H9 (cell line): ENCODE results near the gene GTF3C1. TPM values are rescaled to one million over a fixed set of nuclear protein-coding genes. Genes with fewer than 3 reads are reported as not detected.

Source experiments
- DNase-seq: peaks from one replicate; pipeline ENCODE4 v3.0.0-alpha.2; 2017
- H2AFZ ChIP-seq: one replicate; pipeline ENCODE4 v1.6.1; 2013; ENCODE audit warnings: mild to moderate bottlenecking, low read length, control low read depth, moderate library complexity
- H2AK5ac ChIP-seq: 2 replicates; pipeline ENCODE4 v1.6.1; 2013; ENCODE audit warnings: low read length, control low read depth, mixed read lengths; ENCODE audit not compliant: insufficient read length
- H2BK120ac ChIP-seq: one replicate; pipeline ENCODE4 v1.6.1; 2013; ENCODE audit warnings: low read depth, mild to moderate bottlenecking, low read length, control low read depth, inconsistent platforms; ENCODE audit not compliant: poor library complexity, severe bottlenecking
- H2BK12ac ChIP-seq: 2 replicates; pipeline ENCODE4 v1.6.1; 2013; ENCODE audit warnings: low read length, control low read depth, mixed read lengths, low read depth; ENCODE audit not compliant: insufficient read length
- H2BK15ac ChIP-seq: 2 replicates; pipeline ENCODE4 v1.6.1; 2013; ENCODE audit warnings: low read depth, low read length, control low read depth
- H2BK20ac ChIP-seq: one replicate; pipeline ENCODE4 v1.6.1; 2013; ENCODE audit warnings: low read depth, mild to moderate bottlenecking, low read length, control low read depth, inconsistent platforms; ENCODE audit not compliant: poor library complexity, severe bottlenecking
- H2BK5ac ChIP-seq: 2 replicates; pipeline ENCODE4 v1.6.1; 2013; ENCODE audit warnings: low read length, control low read depth, mixed read lengths; ENCODE audit not compliant: insufficient read length
- H3K14ac ChIP-seq: 2 replicates; pipeline ENCODE4 v1.6.1; 2013; ENCODE audit warnings: low read length, control low read depth; ENCODE audit not compliant: insufficient read depth
- H3K18ac ChIP-seq: 2 replicates; pipeline ENCODE4 v1.6.1; 2013; ENCODE audit warnings: low read depth, mild to moderate bottlenecking, mixed read lengths, low read length, control low read depth; ENCODE audit not compliant: insufficient read length
- H3K23ac ChIP-seq: 2 replicates; pipeline ENCODE4 v1.6.1; 2013; ENCODE audit warnings: low read length, control low read depth, mixed read lengths, low read depth; ENCODE audit not compliant: insufficient read length
- H3K23me2 ChIP-seq: 2 replicates; pipeline ENCODE4 v1.6.1; 2013; ENCODE audit warnings: low read depth, mild to moderate bottlenecking, mixed read lengths, low read length, control low read depth; ENCODE audit not compliant: insufficient read length, poor library complexity, severe bottlenecking
- H3K27ac ChIP-seq: 2 replicates; pipeline ENCODE4 v1.5.1; 2013; ENCODE audit warnings: low read length, control low read depth, mixed read lengths, low read depth; ENCODE audit not compliant: insufficient read length
- H3K27me3 ChIP-seq: 2 replicates; pipeline ENCODE4 v1.6.1; 2013; ENCODE audit warnings: low read length, control low read depth, inconsistent platforms; ENCODE audit not compliant: insufficient read depth
- H3K4ac ChIP-seq: 2 replicates; pipeline ENCODE4 v1.6.1; 2013; ENCODE audit warnings: low read depth, mild to moderate bottlenecking, control low read depth, inconsistent platforms, low read length, moderate library complexity
- H3K4me1 ChIP-seq: 2 replicates; pipeline ENCODE4 v1.6.1; 2013; ENCODE audit warnings: low read length, control low read depth, inconsistent platforms; ENCODE audit not compliant: insufficient read depth
- H3K4me2 ChIP-seq: 2 replicates; pipeline ENCODE4 v1.6.1; 2013; ENCODE audit warnings: low read length, control low read depth, mixed read lengths; ENCODE audit not compliant: insufficient read length, insufficient read depth
- H3K56ac ChIP-seq: 2 replicates; pipeline ENCODE4 v1.6.1; 2013; ENCODE audit warnings: low read depth, mild to moderate bottlenecking, mixed read lengths, low read length, control low read depth; ENCODE audit not compliant: insufficient read length
- H3K79me1 ChIP-seq: 2 replicates; pipeline ENCODE4 v1.6.1; 2013; ENCODE audit warnings: low read depth, mild to moderate bottlenecking, moderate library complexity, low read length, control low read depth, inconsistent platforms; ENCODE audit not compliant: insufficient read depth, poor library complexity, severe bottlenecking
- H3K79me2 ChIP-seq: 2 replicates; pipeline ENCODE4 v1.6.1; 2013; ENCODE audit warnings: low read length, control low read depth, inconsistent platforms; ENCODE audit not compliant: insufficient read depth
- H3K9ac ChIP-seq: 2 replicates; pipeline ENCODE4 v1.6.1; 2013; ENCODE audit warnings: low read length, control low read depth, mixed read lengths; ENCODE audit not compliant: insufficient read length; ENCODE audit errors: extremely low read depth
- H3K9me3 ChIP-seq: one replicate; pipeline ENCODE4 v1.6.1; 2013; ENCODE audit warnings: low read depth, low read length, inconsistent platforms; ENCODE audit not compliant: control insufficient read depth
- H3T11ph ChIP-seq: one replicate; pipeline ENCODE4 v1.6.1; 2013; ENCODE audit warnings: mild to moderate bottlenecking, low read length, control low read depth, inconsistent platforms
- H4K20me1 ChIP-seq: one replicate; pipeline ENCODE4 v1.6.1; 2013; ENCODE audit not compliant: control insufficient read depth, insufficient read length, insufficient read depth
- H4K5ac ChIP-seq: 2 replicates; pipeline ENCODE4 v1.6.1; 2013; ENCODE audit warnings: low read depth, mild to moderate bottlenecking, mixed read lengths, low read length, control low read depth; ENCODE audit not compliant: insufficient read length
- H4K8ac ChIP-seq: replicated peaks from 2 replicates; pipeline ENCODE4 v1.6.1; 2013; ENCODE audit warnings: low read length, control low read depth, mixed read lengths, low read depth; ENCODE audit not compliant: insufficient read length
- H4K91ac ChIP-seq: 2 replicates; pipeline ENCODE4 v1.6.1; 2013; ENCODE audit warnings: low read depth, mild to moderate bottlenecking, moderate library complexity, mixed read lengths, low read length, control low read depth; ENCODE audit not compliant: insufficient read length
- H3K27ac Mint-ChIP-seq, 3 experiments: 2 replicates in 2 of 3; 3 replicates in 1 of 3; pipeline ENCODE4 v1.8.0; 2020 to 2021; ENCODE audit warnings: mixed read lengths in 3 of 3, mild to moderate bottlenecking in 1 of 3, moderate library complexity in 1 of 3
- H3K27me3 Mint-ChIP-seq: 2 replicates; pipeline ENCODE4 v1.8.0; 2021; ENCODE audit warnings: low read depth, mild to moderate bottlenecking, moderate library complexity, mixed read lengths
- H3K36me3 Mint-ChIP-seq, 3 experiments: 2 replicates in 2 of 3; 3 replicates in 1 of 3; pipeline ENCODE4 v1.8.0; 2020 to 2021; ENCODE audit warnings: low read depth in 3 of 3, mixed read lengths in 3 of 3; ENCODE audit not compliant: insufficient read depth in 1 of 3
- H3K4me1 Mint-ChIP-seq, 2 experiments: 2 replicates each; pipeline ENCODE4 v1.8.0; 2020; ENCODE audit warnings: mixed read lengths in 2 of 2
- H3K4me3 Mint-ChIP-seq, 2 experiments: 2 replicates in 1 of 2; 3 replicates in 1 of 2; pipeline ENCODE4 v1.8.0; 2020 to 2021; ENCODE audit warnings: mild to moderate bottlenecking in 2 of 2, mixed read lengths in 2 of 2, moderate library complexity in 1 of 2
- H3K9me3 Mint-ChIP-seq, 2 experiments: 2 replicates in 1 of 2; 3 replicates in 1 of 2; pipeline ENCODE4 v1.8.0; 2020; ENCODE audit warnings: mild to moderate bottlenecking in 2 of 2, mixed read lengths in 2 of 2, moderate library complexity in 1 of 2
- WGBS: extraction: QIAGEN DNeasy Blood & Tissue Kit; methylation state at CpG from one replicate; pipeline ENCODE4 v1.1.7; 2013; ENCODE audit warnings: missing lambda C conversion rate, low lambda C conversion rate, mixed read lengths; ENCODE audit not compliant: insufficient read length; ENCODE audit errors: extremely low coverage; 5-methylcytosine and 5-hydroxymethylcytosine counted together
- total RNA-seq: library from RNA; stranded (reverse); gene quantifications from 2 replicates; pipeline ENCODE4 v1.2.1, GENCODE V29; 2021
- TF ChIP-seq, protein P1 (sequence below): fragments of 200-600 bp; sonication (generic); conservative IDR thresholded peaks from 3 replicates; pipeline ENCODE4 v1.8.0; 2021; ENCODE audit warnings: antibody characterized with exemption, mild to moderate bottlenecking

Gene GTF3C1
- total RNA-seq, 1 experiment from 2014 or later, result 113 TPM

DNA sequence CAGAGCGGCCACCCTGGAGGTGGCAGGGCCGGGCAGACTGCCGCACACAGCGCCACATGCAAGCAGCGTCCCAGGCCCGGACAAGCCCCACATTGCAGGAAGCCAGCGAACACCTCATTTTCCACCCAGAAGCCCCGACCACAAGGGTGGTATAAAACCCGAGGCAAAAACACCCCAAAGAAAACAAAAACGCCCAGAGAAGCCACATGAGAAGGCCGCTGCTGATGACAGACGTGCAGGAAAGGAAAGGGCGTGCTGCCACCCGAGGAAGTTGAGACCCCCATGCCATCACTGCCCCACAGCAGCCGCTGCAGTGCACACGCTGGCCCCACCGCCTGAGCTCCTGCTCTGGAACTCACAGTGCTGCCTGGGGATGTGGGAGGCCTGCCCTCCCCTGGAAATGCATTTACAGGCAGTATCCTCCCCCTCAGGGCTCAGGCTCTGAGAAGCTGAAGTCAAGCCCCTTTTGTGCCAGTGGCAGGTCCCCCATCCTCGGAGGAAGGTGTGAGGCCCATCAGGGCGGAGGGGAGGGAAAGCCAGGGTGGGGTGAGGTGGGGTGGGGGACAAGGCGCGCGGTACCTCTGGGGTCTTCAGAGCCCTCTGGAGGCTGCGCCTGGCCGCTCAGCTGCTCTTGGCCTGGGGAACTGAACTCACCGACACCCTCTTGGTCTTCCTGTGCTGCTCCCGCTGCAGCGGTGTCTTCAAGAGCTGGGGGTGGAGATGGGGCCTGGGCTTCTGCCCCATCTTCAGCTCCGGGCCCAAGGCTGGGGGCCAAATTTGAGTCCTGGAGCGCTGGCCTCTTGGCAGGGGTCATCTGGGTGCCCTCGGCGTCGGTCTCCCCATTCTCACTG lies 85.7 kb downstream of the GTF3C1 start:
- TF ChIP-seq, protein P1, sequence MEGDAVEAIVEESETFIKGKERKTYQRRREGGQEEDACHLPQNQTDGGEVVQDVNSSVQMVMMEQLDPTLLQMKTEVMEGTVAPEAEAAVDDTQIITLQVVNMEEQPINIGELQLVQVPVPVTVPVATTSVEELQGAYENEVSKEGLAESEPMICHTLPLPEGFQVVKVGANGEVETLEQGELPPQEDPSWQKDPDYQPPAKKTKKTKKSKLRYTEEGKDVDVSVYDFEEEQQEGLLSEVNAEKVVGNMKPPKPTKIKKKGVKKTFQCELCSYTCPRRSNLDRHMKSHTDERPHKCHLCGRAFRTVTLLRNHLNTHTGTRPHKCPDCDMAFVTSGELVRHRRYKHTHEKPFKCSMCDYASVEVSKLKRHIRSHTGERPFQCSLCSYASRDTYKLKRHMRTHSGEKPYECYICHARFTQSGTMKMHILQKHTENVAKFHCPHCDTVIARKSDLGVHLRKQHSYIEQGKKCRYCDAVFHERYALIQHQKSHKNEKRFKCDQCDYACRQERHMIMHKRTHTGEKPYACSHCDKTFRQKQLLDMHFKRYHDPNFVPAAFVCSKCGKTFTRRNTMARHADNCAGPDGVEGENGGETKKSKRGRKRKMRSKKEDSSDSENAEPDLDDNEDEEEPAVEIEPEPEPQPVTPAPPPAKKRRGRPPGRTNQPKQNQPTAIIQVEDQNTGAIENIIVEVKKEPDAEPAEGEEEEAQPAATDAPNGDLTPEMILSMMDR, result no peak
- Histone ChIP-seq H2AFZ (no peak overlapping the region), H3K9ac (no peak overlapping the region), H3K23me2 (no peaks in the 10 kb centered on the region), H3K9me3 (no peaks in the 10 kb centered on the region), H4K91ac (no peak overlapping the region), H3K4me1 (no peaks in the 10 kb centered on the region), H2BK15ac (no peak overlapping the region), H3K27ac (no peak overlapping the region), H3K4me2 (no peak overlapping the region), H4K5ac (no peak overlapping the region), H3K4ac (no peak overlapping the region), H4K8ac (no peak overlapping the region), H3K79me2 (no peaks in the 10 kb centered on the region), H2BK20ac (no peak overlapping the region), H3K79me1 (no peaks in the 10 kb centered on the region), H3K23ac (no peak overlapping the region), H2BK120ac (no peak overlapping the region), H3K14ac (no peak overlapping the region), H2AK5ac (no peak overlapping the region), H3T11ph (no peak overlapping the region), H2BK5ac (no peak overlapping the region), H3K18ac (no peak overlapping the region), H4K20me1 (no peaks in the 10 kb centered on the region), H2BK12ac (no peak overlapping the region), H3K56ac (no peak overlapping the region), H3K27me3 (no peaks in the 10 kb centered on the region)
- H3K9me3 Mint-ChIP-seq, result no peaks in the 10 kb centered on the region
- H3K27me3 Mint-ChIP-seq, result no peaks in the 10 kb centered on the region
- no CpG with 5 or more reads among the region's 32 CpGs for WGBS
- H3K4me1 Mint-ChIP-seq, result no peaks in the 10 kb centered on the region
- no peak overlapping the region for H3K4me3 Mint-ChIP-seq
- DNase-seq, result no peak
- peaks cover 34 to 84% (median 67%) of the 10 kb centered on the region in 3 experiments for H3K36me3 Mint-ChIP-seq
- peak overlapping the region in 1 of 3 experiments; percentile 28; a peak in 1 of 7 replicates for H3K27ac Mint-ChIP-seq
